Measurements from ENCODE around the gene PHF21A.

DNA sequence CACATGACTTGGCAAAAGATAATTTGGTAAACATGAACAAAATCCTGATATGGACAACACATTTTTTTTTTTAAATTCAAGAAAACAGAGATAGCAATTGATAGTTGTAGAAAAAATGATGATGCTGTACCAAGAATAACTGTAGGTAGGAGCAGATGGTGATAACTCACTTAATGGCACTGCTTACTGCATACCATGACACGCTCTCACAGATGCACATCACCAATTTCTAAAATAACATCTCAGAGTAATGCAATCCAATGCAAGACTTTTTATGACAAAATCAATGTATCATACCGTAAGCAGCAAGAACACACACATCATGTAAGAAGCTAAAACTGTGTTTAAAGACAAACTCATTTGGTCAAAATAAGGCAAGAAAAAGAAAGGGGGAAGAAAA lies 102.6 kb downstream of the PHF21A start:
- no peak for TF ChIP-seq CTCF (IDR thresholded peaks at IDR 0.05; ENCODE audit: insufficient read depth, low read depth, low read length)
- no peak for TF ChIP-seq EZH2 (IDR thresholded peaks at IDR 0.05; ENCODE audit: insufficient read depth, low read length)

All from astrocyte (in vitro differentiated cells and primary cell).